Stimulated activated effector memory CD8-positive, alpha-beta T cell treated with anti-CD3 and anti-CD28 coated beads, Interleukin-12 subunit alpha, Interleukin-12 subunit beta, amount 100 ng/mL, for 72 hours (primary cell): ENCODE data around the gene STPG4.

Experiments
- ATAC-seq: fragments of 150-1000 bp; cut with Tn5 transposase; 2 replicates; pipeline ENCODE4 v1.10.0; 2021
- DNase-seq, 2 donors: peaks; one replicate each; pipeline ENCODE4 v3.0.0; 2021 to 2022; ENCODE audit warnings: low spot score in 2 of 2
- H3K27ac Mint-ChIP-seq: one replicate; pipeline ENCODE4 v1.8.0; 2022; ENCODE audit warnings: mild to moderate bottlenecking, mixed read lengths
- H3K36me3 Mint-ChIP-seq: one replicate; pipeline ENCODE4 v1.8.0; 2022; ENCODE audit warnings: mild to moderate bottlenecking, mixed read lengths
- H3K4me1 Mint-ChIP-seq: one replicate; pipeline ENCODE4 v1.8.0; 2022; ENCODE audit warnings: mixed read lengths
- H3K4me3 Mint-ChIP-seq: one replicate; pipeline ENCODE4 v1.8.0; 2022; ENCODE audit warnings: mild to moderate bottlenecking, mixed read lengths
- H3K9me3 Mint-ChIP-seq: one replicate; pipeline ENCODE4 v1.8.0; 2022; ENCODE audit warnings: mixed read lengths

The STPG4 gene

DNA sequence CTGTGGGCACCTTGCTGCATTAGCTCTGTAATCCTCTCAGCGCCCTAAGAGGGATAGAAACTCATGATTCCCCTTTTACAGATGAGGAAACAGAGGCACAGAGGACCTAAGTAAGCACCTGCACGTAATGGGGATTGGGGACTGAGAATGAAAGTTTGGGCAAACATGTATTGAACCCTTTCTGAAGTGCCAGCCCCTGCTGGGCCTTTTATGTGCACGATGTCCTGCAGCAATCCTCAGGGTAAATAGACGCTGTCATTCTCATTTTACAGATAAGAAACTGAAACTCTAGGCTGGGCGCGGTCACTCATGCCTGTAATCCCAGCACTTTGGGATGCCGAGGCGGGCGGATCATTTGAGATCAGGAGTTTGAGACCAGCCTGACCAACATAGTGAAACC is 117.4 kb downstream of the STPG4 start:
- Mint-ChIP-seq H3K4me1 (peaks cover 19% of the 10 kb centered on the region), H3K36me3 (peaks cover 63% of the 10 kb centered on the region), H3K4me3 (no peak overlapping the region), H3K9me3 (no peaks in the 10 kb centered on the region), H3K27ac (no peak overlapping the region)
- DNase-seq, result no peak
- ATAC-seq, result no peak
